ENCODE measurements around the gene EML4. TPM values are rescaled to one million over a fixed set of nuclear protein-coding genes. Genes with fewer than 3 reads are reported as not detected.

EML4 gene
- total and polyA plus RNA-seq, 2 of the 13 experiments (the other 11 are each of a cell fraction or from before 2014, with no cell fraction given), result 243 to 476 TPM

DNA sequence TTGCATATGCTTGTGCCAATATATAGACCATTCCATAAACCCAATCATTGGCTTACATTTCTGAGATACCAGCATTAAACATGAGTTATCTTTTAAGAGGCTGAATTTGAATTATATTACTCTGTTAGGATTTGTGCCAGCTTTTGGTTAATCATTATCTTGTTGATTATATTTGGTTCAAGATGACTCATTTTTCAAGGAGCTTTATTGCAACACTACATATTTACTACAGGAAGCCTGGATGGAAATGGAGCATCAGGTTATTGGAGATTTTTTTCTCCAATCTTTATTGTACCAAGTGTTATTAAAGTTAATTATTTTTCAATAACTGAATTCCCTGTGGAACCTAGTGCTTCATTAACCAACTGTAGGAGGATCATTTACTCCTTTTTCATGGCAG is 26.4 kb downstream of the EML4 start (continued):
- TF ChIP-seq TFDP1 (CRISPR knock-in tag; IDR thresholded peaks at IDR 0.05; ENCODE audit: borderline replicate concordance) (no peak), SRSF9 (IDR thresholded peaks at IDR 0.05; ENCODE audit: borderline replicate concordance, insufficient read depth, low read depth, low read length, poor library complexity, severe bottlenecking) (no peak), JUNB (CRISPR knock-in tag; IDR thresholded peaks at IDR 0.05; ENCODE audit: borderline replicate concordance) (peak; percentile 91; the same call in 1 of the 2 replicates), TCF12 (IDR thresholded peaks at IDR 0.05) (no peak), TCF12 (CRISPR knock-in tag; IDR thresholded peaks at IDR 0.05) (peak; percentile 49; the same call in 1 of the 2 replicates), FOXJ3 (CRISPR knock-in tag; IDR thresholded peaks at IDR 0.05; ENCODE audit: borderline replicate concordance) (peak; percentile 91; the same call in 1 of the 2 replicates), ZSCAN30 (CRISPR knock-in tag; IDR thresholded peaks at IDR 0.05) (no peak), MED8 (CRISPR knock-in tag; IDR thresholded peaks at IDR 0.05; ENCODE audit: insufficient replicate concordance) (peak; percentile 63), POGZ (CRISPR knock-in tag; IDR thresholded peaks at IDR 0.05) (peak; percentile 72)
- TF ChIP-seq, protein P1, sequence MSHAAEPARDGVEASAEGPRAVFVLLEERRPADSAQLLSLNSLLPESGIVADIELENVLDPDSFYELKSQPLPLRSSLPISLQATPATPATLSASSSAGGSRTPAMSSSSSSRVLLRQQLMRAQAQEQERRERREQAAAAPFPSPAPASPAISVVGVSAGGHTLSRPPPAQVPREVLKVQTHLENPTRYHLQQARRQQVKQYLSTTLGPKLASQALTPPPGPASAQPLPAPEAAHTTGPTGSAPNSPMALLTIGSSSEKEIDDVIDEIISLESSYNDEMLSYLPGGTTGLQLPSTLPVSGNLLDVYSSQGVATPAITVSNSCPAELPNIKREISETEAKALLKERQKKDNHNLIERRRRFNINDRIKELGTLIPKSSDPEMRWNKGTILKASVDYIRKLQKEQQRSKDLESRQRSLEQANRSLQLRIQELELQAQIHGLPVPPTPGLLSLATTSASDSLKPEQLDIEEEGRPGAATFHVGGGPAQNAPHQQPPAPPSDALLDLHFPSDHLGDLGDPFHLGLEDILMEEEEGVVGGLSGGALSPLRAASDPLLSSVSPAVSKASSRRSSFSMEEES (CRISPR knock-in tag; IDR thresholded peaks at IDR 0.05), result peak; percentile 85; the same call in 1 of the 2 replicates
- TF ChIP-seq, protein P2, sequence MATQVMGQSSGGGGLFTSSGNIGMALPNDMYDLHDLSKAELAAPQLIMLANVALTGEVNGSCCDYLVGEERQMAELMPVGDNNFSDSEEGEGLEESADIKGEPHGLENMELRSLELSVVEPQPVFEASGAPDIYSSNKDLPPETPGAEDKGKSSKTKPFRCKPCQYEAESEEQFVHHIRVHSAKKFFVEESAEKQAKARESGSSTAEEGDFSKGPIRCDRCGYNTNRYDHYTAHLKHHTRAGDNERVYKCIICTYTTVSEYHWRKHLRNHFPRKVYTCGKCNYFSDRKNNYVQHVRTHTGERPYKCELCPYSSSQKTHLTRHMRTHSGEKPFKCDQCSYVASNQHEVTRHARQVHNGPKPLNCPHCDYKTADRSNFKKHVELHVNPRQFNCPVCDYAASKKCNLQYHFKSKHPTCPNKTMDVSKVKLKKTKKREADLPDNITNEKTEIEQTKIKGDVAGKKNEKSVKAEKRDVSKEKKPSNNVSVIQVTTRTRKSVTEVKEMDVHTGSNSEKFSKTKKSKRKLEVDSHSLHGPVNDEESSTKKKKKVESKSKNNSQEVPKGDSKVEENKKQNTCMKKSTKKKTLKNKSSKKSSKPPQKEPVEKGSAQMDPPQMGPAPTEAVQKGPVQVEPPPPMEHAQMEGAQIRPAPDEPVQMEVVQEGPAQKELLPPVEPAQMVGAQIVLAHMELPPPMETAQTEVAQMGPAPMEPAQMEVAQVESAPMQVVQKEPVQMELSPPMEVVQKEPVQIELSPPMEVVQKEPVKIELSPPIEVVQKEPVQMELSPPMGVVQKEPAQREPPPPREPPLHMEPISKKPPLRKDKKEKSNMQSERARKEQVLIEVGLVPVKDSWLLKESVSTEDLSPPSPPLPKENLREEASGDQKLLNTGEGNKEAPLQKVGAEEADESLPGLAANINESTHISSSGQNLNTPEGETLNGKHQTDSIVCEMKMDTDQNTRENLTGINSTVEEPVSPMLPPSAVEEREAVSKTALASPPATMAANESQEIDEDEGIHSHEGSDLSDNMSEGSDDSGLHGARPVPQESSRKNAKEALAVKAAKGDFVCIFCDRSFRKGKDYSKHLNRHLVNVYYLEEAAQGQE (IDR thresholded peaks at IDR 0.05; ENCODE audit: borderline replicate concordance in 1 of 2, low read depth in 1 of 2, low read length in 2 of 2), result peak in 1 of 2 experiments; percentile 70; a peak in 1 of 4 replicates
- TF ChIP-seq, protein P3, sequence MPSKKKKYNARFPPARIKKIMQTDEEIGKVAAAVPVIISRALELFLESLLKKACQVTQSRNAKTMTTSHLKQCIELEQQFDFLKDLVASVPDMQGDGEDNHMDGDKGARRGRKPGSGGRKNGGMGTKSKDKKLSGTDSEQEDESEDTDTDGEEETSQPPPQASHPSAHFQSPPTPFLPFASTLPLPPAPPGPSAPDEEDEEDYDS (CRISPR knock-in tag; IDR thresholded peaks at IDR 0.05), result peak; percentile 53; the same call in 1 of the 2 replicates
- TF ChIP-seq, protein P4, sequence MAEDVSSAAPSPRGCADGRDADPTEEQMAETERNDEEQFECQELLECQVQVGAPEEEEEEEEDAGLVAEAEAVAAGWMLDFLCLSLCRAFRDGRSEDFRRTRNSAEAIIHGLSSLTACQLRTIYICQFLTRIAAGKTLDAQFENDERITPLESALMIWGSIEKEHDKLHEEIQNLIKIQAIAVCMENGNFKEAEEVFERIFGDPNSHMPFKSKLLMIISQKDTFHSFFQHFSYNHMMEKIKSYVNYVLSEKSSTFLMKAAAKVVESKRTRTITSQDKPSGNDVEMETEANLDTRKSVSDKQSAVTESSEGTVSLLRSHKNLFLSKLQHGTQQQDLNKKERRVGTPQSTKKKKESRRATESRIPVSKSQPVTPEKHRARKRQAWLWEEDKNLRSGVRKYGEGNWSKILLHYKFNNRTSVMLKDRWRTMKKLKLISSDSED (CRISPR knock-in tag; IDR thresholded peaks at IDR 0.05), result no peak

All from HepG2 (cell line).